Liver (tissue), 9 donors: Measurements from ENCODE around the gene DBT. TPM values are rescaled to one million over a fixed set of nuclear protein-coding genes. Genes with fewer than 3 reads are reported as not detected.
A peak's percentile ranks its signal among the peaks of the same experiment; 100 is the strongest.

Experiments
- DNase-seq: peaks from one replicate; pipeline ENCODE4 v3.0.0-alpha.2; 2017; ENCODE audit warnings: low spot score
- H3K27ac ChIP-seq, 2 donors: one replicate each; pipeline ENCODE4 v1.7.0; 2013; ENCODE audit warnings: inconsistent platforms in 2 of 2, low read length in 2 of 2, control low read depth in 1 of 2, low read depth in 1 of 2, mild to moderate bottlenecking in 1 of 2
- H3K27me3 ChIP-seq, 4 donors: one replicate each; pipeline versions ENCODE4 v1.6.1 to v1.7.0; 2013; ENCODE audit warnings: low read length in 3 of 4, inconsistent platforms in 1 of 4, mild to moderate bottlenecking in 1 of 4, moderate library complexity in 1 of 4; ENCODE audit not compliant: control insufficient read depth in 4 of 4, insufficient read depth in 4 of 4
- H3K36me3 ChIP-seq, 4 donors: one replicate each; pipeline versions ENCODE4 v1.6.1 to v1.7.0; 2013; ENCODE audit warnings: low read length in 3 of 4, mild to moderate bottlenecking in 3 of 4, low read depth in 1 of 4, moderate library complexity in 1 of 4; ENCODE audit not compliant: control insufficient read depth in 4 of 4, insufficient read depth in 3 of 4
- H3K4me1 ChIP-seq, 4 donors: one replicate each; pipeline versions ENCODE4 v1.6.1 to v1.7.0; 2013; ENCODE audit warnings: low read length in 3 of 4, mild to moderate bottlenecking in 3 of 4, moderate library complexity in 1 of 4; ENCODE audit not compliant: control insufficient read depth in 4 of 4, insufficient read depth in 4 of 4
- H3K4me3 ChIP-seq, 3 donors: one replicate each; pipeline versions ENCODE4 v1.6.1 to v1.7.0; 2013; ENCODE audit warnings: low read length in 3 of 3, control low read depth in 1 of 3, low read depth in 1 of 3, mild to moderate bottlenecking in 1 of 3
- H3K9ac ChIP-seq, 2 donors: one replicate each; pipeline ENCODE4 v1.7.0; 2013; ENCODE audit warnings: low read length in 2 of 2, mild to moderate bottlenecking in 2 of 2, moderate library complexity in 2 of 2, control low read depth in 1 of 2, low read depth in 1 of 2
- H3K9me3 ChIP-seq, 4 donors: one replicate each; pipeline versions ENCODE4 v1.6.1 to v1.7.0; 2013; ENCODE audit warnings: low read length in 3 of 4; ENCODE audit not compliant: control insufficient read depth in 4 of 4
- EGR1 ChIP-seq, 2 donors: IDR thresholded peaks; 2 replicates each; pipeline ENCODE4 v1.6.1; 2016 to 2018; ENCODE audit warnings: antibody characterized with exemption in 2 of 2, low read depth in 2 of 2
- FOXA1 ChIP-seq: IDR thresholded peaks from 2 replicates; pipeline ENCODE4 v1.6.1; 2016; ENCODE audit warnings: antibody characterized with exemption
- FOXA2 ChIP-seq: IDR thresholded peaks from 2 replicates; pipeline ENCODE4 v1.6.1; 2016; ENCODE audit warnings: antibody characterized with exemption
- RAD21 ChIP-seq, 2 donors: IDR thresholded peaks; 2 replicates each; pipeline ENCODE4 v1.6.1; 2016; ENCODE audit warnings: antibody characterized with exemption in 2 of 2, mild to moderate bottlenecking in 2 of 2
- RXRA ChIP-seq, 2 donors: IDR thresholded peaks; 2 replicates each; pipeline ENCODE4 v1.6.1; 2017 to 2018; ENCODE audit warnings: antibody characterized with exemption in 2 of 2, mild to moderate bottlenecking in 1 of 2
- TAF1 ChIP-seq: conservative IDR thresholded peaks from 2 replicates; pipeline ENCODE4 v1.6.1; 2016; ENCODE audit warnings: antibody characterized with exemption, mild to moderate bottlenecking
- YY1 ChIP-seq: IDR thresholded peaks from 2 replicates; pipeline ENCODE4 v1.6.1; 2016; ENCODE audit warnings: antibody characterized with exemption, mild to moderate bottlenecking
- WGBS: extraction: QIAGEN DNeasy Blood & Tissue Kit; methylation state at CpG from one replicate; pipeline ENCODE4 v1.1.7; 2013; 5-methylcytosine and 5-hydroxymethylcytosine counted together
- polyA plus RNA-seq, 2 donors: library from polyadenylated mRNA; stranded (reverse) in 1 of 2; unstranded in 1 of 2; fragments of 200-250 nt in 1 of 2; fragments of >200 nt in 1 of 2; fragmentation: Nextera tagmentation in 1 of 2; extraction: Ambion mirVana in 1 of 2; gene quantifications; one replicate each; pipeline versions ENCODE4 v1.2.1 to v1.2.3, GENCODE V29; 2013 to 2015
- total RNA-seq, 2 donors: library from RNA; depleted of rRNA; stranded (reverse); fragments of >200 nt; gene quantifications; one replicate each; pipeline ENCODE4 v1.2.3, GENCODE V29; 2014
- TF ChIP-seq, protein P1 (sequence below): fragments of 150-350 bp; IDR thresholded peaks from 2 replicates; pipeline ENCODE4 v1.5.1; 2017; ENCODE audit warnings: improper control_type of control experiment, low read depth, low read length; ENCODE audit not compliant: missing input control
- TF ChIP-seq, protein P2 (sequence below): IDR thresholded peaks from 2 replicates; pipeline ENCODE4 v1.6.1; 2016; ENCODE audit warnings: antibody characterized with exemption
- TF ChIP-seq, protein P3 (sequence below): IDR thresholded peaks from 2 replicates; pipeline ENCODE4 v1.6.1; 2016; ENCODE audit warnings: antibody characterized with exemption, mild to moderate bottlenecking
- TF ChIP-seq, protein P4 (sequence below): IDR thresholded peaks from 2 replicates; pipeline ENCODE4 v1.6.1; 2016; ENCODE audit warnings: antibody characterized with exemption
- donor health status: healthy.
- donor health status: healthy.
- donor health status: healthy.
- donor health status: healthy.
- donor health status: healthy.

The DBT gene
- total and polyA plus RNA-seq, 4 donors: 7.7 to 10.7 (median 9.1) TPM

DNA sequence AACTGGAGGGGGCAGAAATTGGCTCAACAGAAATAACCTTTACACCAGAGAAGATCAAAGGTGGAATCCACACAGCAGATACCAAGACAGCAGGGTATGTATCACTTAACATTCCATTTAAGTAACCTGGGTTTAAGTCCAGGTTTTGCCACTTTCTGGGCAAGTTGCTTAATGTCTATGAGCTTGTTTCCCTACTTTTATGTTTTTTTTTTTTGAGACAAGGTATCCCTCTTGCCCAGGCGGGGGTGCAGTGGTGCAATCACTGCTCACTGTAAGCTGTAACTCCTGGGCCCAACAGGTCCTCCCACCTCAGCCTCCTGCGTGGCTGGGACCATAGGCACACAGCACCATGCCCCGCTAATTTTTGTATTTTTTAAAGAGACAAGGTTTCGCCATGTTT is 18.6 kb upstream of the DBT start:
- H3K4me1 ChIP-seq: peaks cover 6 to 16% (median 10%) of the 10 kb centered on the region in 4 donors
- no peak for TF ChIP-seq RXRA (IDR thresholded peaks at IDR 0.05)
- no peak for TF ChIP-seq TAF1
- H3K27ac ChIP-seq: no peak overlapping the region
- no peak overlapping the region for H3K4me3 ChIP-seq
- no peak overlapping the region for H3K9ac ChIP-seq
- DNase-seq: no peak
- H3K36me3 ChIP-seq: peaks cover 1 to 32% (median 19%) of the 10 kb centered on the region in 4 donors
- 99% methylated on average over 4 of the region's 4 CpGs for WGBS
- H3K27me3 ChIP-seq: no peaks in the 10 kb centered on the region
- no peaks in the 10 kb centered on the region for H3K9me3 ChIP-seq

- DNase-seq: no peak
- Histone ChIP-seq H3K4me3 (peak overlapping the region in 1 of 3 donors; percentile 68), H3K27ac (no peak overlapping the region), H3K9me3 (no peaks in the 10 kb centered on the region), H3K4me1 (peaks cover 6 to 16% (median 10%) of the 10 kb centered on the region in 4 donors), H3K9ac (no peak overlapping the region), H3K36me3 (peaks cover 1 to 25% (median 17%) of the 10 kb centered on the region in 4 donors), H3K27me3 (no peaks in the 10 kb centered on the region)
- 89% methylated on average over 1 of the region's 1 CpG for WGBS
- TF ChIP-seq EGR1 (IDR thresholded peaks at IDR 0.05; ENCODE audit: low read depth in 2 of 2): no peak
- no peak for TF ChIP-seq RAD21 (IDR thresholded peaks at IDR 0.05)
- no peak for TF ChIP-seq TAF1
- TF ChIP-seq, protein P1, sequence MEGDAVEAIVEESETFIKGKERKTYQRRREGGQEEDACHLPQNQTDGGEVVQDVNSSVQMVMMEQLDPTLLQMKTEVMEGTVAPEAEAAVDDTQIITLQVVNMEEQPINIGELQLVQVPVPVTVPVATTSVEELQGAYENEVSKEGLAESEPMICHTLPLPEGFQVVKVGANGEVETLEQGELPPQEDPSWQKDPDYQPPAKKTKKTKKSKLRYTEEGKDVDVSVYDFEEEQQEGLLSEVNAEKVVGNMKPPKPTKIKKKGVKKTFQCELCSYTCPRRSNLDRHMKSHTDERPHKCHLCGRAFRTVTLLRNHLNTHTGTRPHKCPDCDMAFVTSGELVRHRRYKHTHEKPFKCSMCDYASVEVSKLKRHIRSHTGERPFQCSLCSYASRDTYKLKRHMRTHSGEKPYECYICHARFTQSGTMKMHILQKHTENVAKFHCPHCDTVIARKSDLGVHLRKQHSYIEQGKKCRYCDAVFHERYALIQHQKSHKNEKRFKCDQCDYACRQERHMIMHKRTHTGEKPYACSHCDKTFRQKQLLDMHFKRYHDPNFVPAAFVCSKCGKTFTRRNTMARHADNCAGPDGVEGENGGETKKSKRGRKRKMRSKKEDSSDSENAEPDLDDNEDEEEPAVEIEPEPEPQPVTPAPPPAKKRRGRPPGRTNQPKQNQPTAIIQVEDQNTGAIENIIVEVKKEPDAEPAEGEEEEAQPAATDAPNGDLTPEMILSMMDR: no peak
- no peak for TF ChIP-seq FOXA1
- TF ChIP-seq FOXA2: no peak
- TF ChIP-seq, protein P2, sequence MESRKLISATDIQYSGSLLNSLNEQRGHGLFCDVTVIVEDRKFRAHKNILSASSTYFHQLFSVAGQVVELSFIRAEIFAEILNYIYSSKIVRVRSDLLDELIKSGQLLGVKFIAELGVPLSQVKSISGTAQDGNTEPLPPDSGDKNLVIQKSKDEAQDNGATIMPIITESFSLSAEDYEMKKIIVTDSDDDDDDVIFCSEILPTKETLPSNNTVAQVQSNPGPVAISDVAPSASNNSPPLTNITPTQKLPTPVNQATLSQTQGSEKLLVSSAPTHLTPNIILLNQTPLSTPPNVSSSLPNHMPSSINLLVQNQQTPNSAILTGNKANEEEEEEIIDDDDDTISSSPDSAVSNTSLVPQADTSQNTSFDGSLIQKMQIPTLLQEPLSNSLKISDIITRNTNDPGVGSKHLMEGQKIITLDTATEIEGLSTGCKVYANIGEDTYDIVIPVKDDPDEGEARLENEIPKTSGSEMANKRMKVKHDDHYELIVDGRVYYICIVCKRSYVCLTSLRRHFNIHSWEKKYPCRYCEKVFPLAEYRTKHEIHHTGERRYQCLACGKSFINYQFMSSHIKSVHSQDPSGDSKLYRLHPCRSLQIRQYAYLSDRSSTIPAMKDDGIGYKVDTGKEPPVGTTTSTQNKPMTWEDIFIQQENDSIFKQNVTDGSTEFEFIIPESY: no peak
- TF ChIP-seq, protein P3, sequence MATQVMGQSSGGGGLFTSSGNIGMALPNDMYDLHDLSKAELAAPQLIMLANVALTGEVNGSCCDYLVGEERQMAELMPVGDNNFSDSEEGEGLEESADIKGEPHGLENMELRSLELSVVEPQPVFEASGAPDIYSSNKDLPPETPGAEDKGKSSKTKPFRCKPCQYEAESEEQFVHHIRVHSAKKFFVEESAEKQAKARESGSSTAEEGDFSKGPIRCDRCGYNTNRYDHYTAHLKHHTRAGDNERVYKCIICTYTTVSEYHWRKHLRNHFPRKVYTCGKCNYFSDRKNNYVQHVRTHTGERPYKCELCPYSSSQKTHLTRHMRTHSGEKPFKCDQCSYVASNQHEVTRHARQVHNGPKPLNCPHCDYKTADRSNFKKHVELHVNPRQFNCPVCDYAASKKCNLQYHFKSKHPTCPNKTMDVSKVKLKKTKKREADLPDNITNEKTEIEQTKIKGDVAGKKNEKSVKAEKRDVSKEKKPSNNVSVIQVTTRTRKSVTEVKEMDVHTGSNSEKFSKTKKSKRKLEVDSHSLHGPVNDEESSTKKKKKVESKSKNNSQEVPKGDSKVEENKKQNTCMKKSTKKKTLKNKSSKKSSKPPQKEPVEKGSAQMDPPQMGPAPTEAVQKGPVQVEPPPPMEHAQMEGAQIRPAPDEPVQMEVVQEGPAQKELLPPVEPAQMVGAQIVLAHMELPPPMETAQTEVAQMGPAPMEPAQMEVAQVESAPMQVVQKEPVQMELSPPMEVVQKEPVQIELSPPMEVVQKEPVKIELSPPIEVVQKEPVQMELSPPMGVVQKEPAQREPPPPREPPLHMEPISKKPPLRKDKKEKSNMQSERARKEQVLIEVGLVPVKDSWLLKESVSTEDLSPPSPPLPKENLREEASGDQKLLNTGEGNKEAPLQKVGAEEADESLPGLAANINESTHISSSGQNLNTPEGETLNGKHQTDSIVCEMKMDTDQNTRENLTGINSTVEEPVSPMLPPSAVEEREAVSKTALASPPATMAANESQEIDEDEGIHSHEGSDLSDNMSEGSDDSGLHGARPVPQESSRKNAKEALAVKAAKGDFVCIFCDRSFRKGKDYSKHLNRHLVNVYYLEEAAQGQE: no peak
- TF ChIP-seq YY1: no peak
- no peak for TF ChIP-seq RXRA (IDR thresholded peaks at IDR 0.05)
- TF ChIP-seq, protein P4, sequence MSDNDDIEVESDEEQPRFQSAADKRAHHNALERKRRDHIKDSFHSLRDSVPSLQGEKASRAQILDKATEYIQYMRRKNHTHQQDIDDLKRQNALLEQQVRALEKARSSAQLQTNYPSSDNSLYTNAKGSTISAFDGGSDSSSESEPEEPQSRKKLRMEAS: no peak
Observed at GRCh38 chr1:100267284-100267683, 17.6 kb upstream of the DBT start.
